HepG2 (cell line): ENCODE results near the gene ACVR2A. TPM values are rescaled to one million over a fixed set of nuclear protein-coding genes. Genes with fewer than 3 reads are reported as not detected.

Experiments used
- ETV6 ChIP-seq: sonication (generic); formaldehyde crosslinking; conservative IDR thresholded peaks from 2 replicates; pipeline ENCODE4 v1.4.0; 2020; ENCODE audit warnings: missing genetic modification reagents
- LRRFIP1 ChIP-seq: sonication (generic); formaldehyde crosslinking; conservative IDR thresholded peaks from 2 replicates; pipeline ENCODE4 v1.4.0; 2020; ENCODE audit warnings: missing genetic modification reagents
- PPARG ChIP-seq: conservative IDR thresholded peaks from 2 replicates; pipeline ENCODE4 v1.6.1; 2016; ENCODE audit warnings: missing biosample characterization, missing genetic modification reagents
- ZBTB3 ChIP-seq: sonication (generic); formaldehyde crosslinking; IDR thresholded peaks from 2 replicates; pipeline ENCODE4 v1.4.0; 2020; ENCODE audit warnings: low read depth, mild to moderate bottlenecking, moderate library complexity, missing genetic modification reagents, borderline replicate concordance
- ZFP36 ChIP-seq: fragments of 150-350 bp; IDR thresholded peaks from 2 replicates; pipeline ENCODE4 v1.6.1; 2018; ENCODE audit warnings: borderline replicate concordance, low read length, low read depth; ENCODE audit not compliant: partially characterized antibody
- ZNF704 ChIP-seq: sonication (generic); formaldehyde crosslinking; IDR thresholded peaks from 2 replicates; pipeline ENCODE4 v1.8.1; 2023; ENCODE audit warnings: mild to moderate bottlenecking, inconsistent platforms, moderate library complexity, missing genetic modification reagents, borderline replicate concordance
- ZSCAN29 ChIP-seq: sonication (generic); formaldehyde crosslinking; conservative IDR thresholded peaks from 2 replicates; pipeline ENCODE4 v1.4.0; 2020; ENCODE audit warnings: mild to moderate bottlenecking, missing genetic modification reagents
- polyA plus RNA-seq, 8 experiments: library from polyadenylated mRNA; depleted of rRNA in 3 of 8; stranded (reverse) in 7 of 8; unstranded in 1 of 8; fragments of >200 nt; fragmentation: Illumina TruSeq in 4 of 8; extraction: Trizol in 4 of 8; gene quantifications; 2 replicates each; pipeline versions ENCODE4 v1.2.1 to v1.2.3, GENCODE V29; 2011 to 2016; ENCODE audit warnings: low read depth in 4 of 8, missing spikeins in 1 of 8, mixed read lengths in 1 of 8; ENCODE audit not compliant: insufficient read depth in 1 of 8
- total RNA-seq, 5 experiments: library from RNA; depleted of rRNA; stranded (reverse); fragments of >200 nt; fragmentation: Illumina TruSeq; extraction: Trizol; gene quantifications; 2 replicates each; pipeline ENCODE4 v1.2.3, GENCODE V29; 2016; ENCODE audit warnings: low read depth in 1 of 5
- TF ChIP-seq, protein P1 (sequence below): sonication (generic); formaldehyde crosslinking; IDR thresholded peaks from 2 replicates; pipeline ENCODE4 v1.8.1; 2023; ENCODE audit warnings: mild to moderate bottlenecking, missing genetic modification reagents
- TF ChIP-seq, protein P2 (sequence below): sonication (generic); formaldehyde crosslinking; IDR thresholded peaks from 2 replicates; pipeline ENCODE4 v1.8.1; 2023; ENCODE audit warnings: missing genetic modification reagents, inconsistent platforms, borderline replicate concordance
- TF ChIP-seq, protein P3 (sequence below): sonication (generic); formaldehyde crosslinking; IDR thresholded peaks from one replicate; pipeline ENCODE4 v1.5.1; 2020; ENCODE audit warnings: mild to moderate bottlenecking, missing genetic modification reagents; ENCODE audit errors: not compliant biosample characterization

The ACVR2A gene
- total and polyA plus RNA-seq, 2 of the 13 experiments (the other 11 are each of a cell fraction or from before 2014, with no cell fraction given) = 8.3 to 18.0 TPM

DNA sequence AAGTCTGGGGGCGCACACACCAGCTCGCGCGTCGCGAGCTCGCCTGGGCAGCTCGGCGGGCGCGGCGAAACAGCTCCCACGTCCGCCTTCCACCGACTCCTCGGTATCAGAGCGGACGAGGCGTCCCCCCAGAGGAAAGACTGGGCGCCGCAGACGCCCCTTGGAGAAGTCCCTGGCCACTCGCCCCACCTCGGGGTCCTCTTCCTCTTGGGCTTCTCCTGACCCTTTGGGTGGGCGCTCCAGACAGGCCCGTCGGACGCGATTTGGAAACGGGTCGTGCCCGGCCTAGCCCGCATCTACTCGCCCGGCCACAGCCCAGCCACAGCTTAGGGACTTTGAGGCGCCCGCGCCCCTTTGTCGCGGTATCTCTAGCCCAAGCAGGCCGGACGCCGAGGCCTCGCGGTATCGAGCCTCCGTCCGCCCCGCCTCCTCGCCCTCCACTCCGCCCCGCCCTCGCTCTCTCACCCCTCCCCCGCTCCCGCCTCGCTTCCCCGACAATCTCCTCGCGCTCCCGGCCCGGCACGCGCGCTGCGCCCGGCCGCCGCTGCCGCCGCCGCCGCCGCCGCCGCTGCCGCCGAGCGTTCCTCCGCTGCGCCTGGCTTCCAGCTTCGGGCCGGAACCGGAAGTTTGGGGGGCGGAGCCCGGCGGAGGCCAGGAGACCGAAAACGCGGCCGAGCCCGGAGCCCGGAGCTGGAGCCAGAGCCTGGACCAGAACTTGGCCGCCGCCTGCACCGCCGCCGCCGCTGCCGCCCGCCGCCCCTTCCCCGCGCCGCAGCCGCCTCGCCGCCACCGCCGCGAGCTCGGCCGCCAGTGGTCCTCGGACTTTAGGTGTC is 749 bp upstream of the ACVR2A start (continued):
- TF ChIP-seq ZNF704 (CRISPR knock-in tag) (peak; percentile 84; the same call in 1 of the 2 replicates), ZSCAN29 (CRISPR knock-in tag) (no peak), ETV6 (no peak; the same call in 1 of the 2 replicates), ZFP36 (no peak), PPARG (CRISPR knock-in tag) (no peak; the same call in 1 of the 2 replicates), LRRFIP1 (CRISPR knock-in tag) (no peak), ZBTB3 (CRISPR knock-in tag) (no peak)
- TF ChIP-seq, protein P1, sequence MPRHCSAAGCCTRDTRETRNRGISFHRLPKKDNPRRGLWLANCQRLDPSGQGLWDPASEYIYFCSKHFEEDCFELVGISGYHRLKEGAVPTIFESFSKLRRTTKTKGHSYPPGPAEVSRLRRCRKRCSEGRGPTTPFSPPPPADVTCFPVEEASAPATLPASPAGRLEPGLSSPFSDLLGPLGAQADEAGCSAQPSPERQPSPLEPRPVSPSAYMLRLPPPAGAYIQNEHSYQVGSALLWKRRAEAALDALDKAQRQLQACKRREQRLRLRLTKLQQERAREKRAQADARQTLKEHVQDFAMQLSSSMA = no peak; the same call in 1 of the 2 replicates
- TF ChIP-seq, protein P2, sequence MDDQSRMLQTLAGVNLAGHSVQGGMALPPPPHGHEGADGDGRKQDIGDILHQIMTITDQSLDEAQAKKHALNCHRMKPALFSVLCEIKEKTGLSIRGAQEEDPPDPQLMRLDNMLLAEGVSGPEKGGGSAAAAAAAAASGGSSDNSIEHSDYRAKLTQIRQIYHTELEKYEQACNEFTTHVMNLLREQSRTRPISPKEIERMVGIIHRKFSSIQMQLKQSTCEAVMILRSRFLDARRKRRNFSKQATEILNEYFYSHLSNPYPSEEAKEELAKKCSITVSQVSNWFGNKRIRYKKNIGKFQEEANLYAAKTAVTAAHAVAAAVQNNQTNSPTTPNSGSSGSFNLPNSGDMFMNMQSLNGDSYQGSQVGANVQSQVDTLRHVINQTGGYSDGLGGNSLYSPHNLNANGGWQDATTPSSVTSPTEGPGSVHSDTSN = peak; percentile 71; the same call in 1 of the 2 replicates
- TF ChIP-seq, protein P3, sequence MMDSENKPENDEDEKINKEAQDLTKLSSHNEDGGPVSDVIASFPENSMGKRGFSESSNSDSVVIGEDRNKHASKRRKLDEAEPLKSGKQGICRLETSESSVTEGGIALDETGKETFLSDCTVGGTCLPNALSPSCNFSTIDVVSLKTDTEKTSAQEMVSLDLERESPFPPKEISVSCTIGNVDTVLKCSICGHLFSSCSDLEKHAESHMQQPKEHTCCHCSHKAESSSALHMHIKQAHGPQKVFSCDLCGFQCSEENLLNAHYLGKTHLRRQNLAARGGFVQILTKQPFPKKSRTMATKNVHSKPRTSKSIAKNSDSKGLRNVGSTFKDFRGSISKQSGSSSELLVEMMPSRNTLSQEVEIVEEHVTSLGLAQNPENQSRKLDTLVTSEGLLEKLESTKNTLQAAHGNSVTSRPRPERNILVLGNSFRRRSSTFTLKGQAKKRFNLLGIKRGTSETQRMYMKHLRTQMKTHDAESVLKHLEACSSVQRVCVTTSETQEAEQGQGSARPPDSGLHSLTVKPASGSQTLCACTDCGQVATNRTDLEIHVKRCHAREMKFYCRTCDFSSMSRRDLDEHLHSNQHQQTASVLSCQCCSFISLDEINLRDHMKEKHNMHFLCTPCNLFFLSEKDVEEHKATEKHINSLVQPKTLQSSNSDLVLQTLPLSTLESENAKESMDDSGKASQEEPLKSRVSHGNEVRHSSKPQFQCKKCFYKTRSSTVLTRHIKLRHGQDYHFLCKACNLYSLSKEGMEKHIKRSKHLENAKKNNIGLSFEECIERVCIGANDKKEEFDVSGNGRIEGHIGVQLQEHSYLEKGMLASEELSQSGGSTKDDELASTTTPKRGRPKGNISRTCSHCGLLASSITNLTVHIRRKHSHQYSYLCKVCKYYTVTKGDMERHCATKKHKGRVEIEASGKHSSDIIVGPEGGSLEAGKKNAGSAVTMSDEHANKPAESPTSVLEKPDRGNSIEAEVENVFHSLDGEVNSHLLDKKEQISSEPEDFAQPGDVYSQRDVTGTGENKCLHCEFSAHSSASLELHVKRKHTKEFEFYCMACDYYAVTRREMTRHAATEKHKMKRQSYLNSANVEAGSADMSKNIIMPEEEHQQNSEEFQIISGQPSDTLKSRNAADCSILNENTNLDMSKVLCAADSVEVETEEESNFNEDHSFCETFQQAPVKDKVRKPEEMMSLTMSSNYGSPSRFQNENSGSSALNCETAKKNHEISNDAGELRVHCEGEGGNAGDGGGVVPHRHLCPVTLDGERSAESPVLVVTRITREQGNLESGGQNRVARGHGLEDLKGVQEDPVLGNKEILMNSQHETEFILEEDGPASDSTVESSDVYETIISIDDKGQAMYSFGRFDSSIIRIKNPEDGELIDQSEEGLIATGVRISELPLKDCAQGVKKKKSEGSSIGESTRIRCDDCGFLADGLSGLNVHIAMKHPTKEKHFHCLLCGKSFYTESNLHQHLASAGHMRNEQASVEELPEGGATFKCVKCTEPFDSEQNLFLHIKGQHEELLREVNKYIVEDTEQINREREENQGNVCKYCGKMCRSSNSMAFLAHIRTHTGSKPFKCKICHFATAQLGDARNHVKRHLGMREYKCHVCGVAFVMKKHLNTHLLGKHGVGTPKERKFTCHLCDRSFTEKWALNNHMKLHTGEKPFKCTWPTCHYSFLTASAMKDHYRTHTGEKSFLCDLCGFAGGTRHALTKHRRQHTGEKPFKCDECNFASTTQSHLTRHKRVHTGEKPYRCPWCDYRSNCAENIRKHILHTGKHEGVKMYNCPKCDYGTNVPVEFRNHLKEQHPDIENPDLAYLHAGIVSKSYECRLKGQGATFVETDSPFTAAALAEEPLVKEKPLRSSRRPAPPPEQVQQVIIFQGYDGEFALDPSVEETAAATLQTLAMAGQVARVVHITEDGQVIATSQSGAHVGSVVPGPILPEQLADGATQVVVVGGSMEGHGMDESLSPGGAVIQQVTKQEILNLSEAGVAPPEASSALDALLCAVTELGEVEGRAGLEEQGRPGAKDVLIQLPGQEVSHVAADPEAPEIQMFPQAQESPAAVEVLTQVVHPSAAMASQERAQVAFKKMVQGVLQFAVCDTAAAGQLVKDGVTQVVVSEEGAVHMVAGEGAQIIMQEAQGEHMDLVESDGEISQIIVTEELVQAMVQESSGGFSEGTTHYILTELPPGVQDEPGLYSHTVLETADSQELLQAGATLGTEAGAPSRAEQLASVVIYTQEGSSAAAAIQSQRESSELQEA (CRISPR knock-in tag) = peak; percentile 89
